DOHH2 (cell line): ENCODE measurements around the gene NBPF11.
"Not testable (repeated sequence)": the region's sequence is repeated elsewhere in the genome, so short reads cannot be mapped to it uniquely, and the experiment has no call there.

Source experiments
- H3F3A ChIP-seq: fragments of 200-600 bp; sonication (generic), shearing (Covaris generic); 2 replicates; pipeline ENCODE4 v1.6.0; 2016; ENCODE audit warnings: antibody characterized with exemption, mild to moderate bottlenecking; ENCODE audit not compliant: control insufficient read depth, insufficient read depth
- H3K27ac ChIP-seq: fragments of 200-600 bp; sonication (generic); 2 replicates; pipeline ENCODE4 v1.5.1; 2014; ENCODE audit warnings: low read depth, mild to moderate bottlenecking, low read length, moderate library complexity
- H3K27me3 ChIP-seq: fragments of 200-600 bp; sonication (generic); 2 replicates; pipeline ENCODE4 v1.6.1; 2014; ENCODE audit warnings: mild to moderate bottlenecking, low read length, mixed read lengths; ENCODE audit not compliant: control insufficient read depth
- H3K36me3 ChIP-seq: fragments of 200-600 bp; sonication (generic); 2 replicates; pipeline ENCODE4 v1.6.1; 2014; ENCODE audit warnings: mild to moderate bottlenecking, low read length, moderate library complexity, mixed read lengths; ENCODE audit not compliant: control insufficient read depth
- H3K4me1 ChIP-seq: fragments of 200-600 bp; sonication (generic); 2 replicates; pipeline ENCODE4 v1.6.1; 2014; ENCODE audit warnings: mild to moderate bottlenecking, low read length, mixed read lengths; ENCODE audit not compliant: control insufficient read depth
- H3K4me2 ChIP-seq: fragments of 200-600 bp; sonication (generic); 2 replicates; pipeline ENCODE4 v1.6.0; 2014; ENCODE audit warnings: mild to moderate bottlenecking, low read length, moderate library complexity
- H3K4me3 ChIP-seq: fragments of 200-600 bp; sonication (generic); 2 replicates; pipeline ENCODE4 v1.5.1; 2014; ENCODE audit warnings: mild to moderate bottlenecking, low read length, mixed read lengths
- H3K79me2 ChIP-seq: fragments of 200-600 bp; sonication (generic); 2 replicates; pipeline ENCODE4 v1.6.1; 2014; ENCODE audit warnings: mild to moderate bottlenecking, low read length, mixed read lengths; ENCODE audit not compliant: control insufficient read depth
- H3K9me2 ChIP-seq: fragments of 200-600 bp; sonication (generic); replicated peaks from 2 replicates; pipeline ENCODE4 v1.6.1; 2014; ENCODE audit warnings: mild to moderate bottlenecking, low read length, mixed read lengths; ENCODE audit not compliant: control insufficient read depth
- H3K9me3 ChIP-seq: fragments of 200-600 bp; sonication (generic); 2 replicates; pipeline ENCODE4 v1.6.1; 2014; ENCODE audit warnings: antibody characterized with exemption, low read length, mixed read lengths; ENCODE audit not compliant: control insufficient read depth, insufficient read depth
- H4K20me1 ChIP-seq: fragments of 200-600 bp; sonication (generic); 2 replicates; pipeline ENCODE4 v1.6.0; 2014; ENCODE audit warnings: low read depth, mild to moderate bottlenecking, antibody characterized with exemption, low read length, moderate library complexity; ENCODE audit not compliant: control insufficient read depth, insufficient read depth

NBPF11 gene, protein sequence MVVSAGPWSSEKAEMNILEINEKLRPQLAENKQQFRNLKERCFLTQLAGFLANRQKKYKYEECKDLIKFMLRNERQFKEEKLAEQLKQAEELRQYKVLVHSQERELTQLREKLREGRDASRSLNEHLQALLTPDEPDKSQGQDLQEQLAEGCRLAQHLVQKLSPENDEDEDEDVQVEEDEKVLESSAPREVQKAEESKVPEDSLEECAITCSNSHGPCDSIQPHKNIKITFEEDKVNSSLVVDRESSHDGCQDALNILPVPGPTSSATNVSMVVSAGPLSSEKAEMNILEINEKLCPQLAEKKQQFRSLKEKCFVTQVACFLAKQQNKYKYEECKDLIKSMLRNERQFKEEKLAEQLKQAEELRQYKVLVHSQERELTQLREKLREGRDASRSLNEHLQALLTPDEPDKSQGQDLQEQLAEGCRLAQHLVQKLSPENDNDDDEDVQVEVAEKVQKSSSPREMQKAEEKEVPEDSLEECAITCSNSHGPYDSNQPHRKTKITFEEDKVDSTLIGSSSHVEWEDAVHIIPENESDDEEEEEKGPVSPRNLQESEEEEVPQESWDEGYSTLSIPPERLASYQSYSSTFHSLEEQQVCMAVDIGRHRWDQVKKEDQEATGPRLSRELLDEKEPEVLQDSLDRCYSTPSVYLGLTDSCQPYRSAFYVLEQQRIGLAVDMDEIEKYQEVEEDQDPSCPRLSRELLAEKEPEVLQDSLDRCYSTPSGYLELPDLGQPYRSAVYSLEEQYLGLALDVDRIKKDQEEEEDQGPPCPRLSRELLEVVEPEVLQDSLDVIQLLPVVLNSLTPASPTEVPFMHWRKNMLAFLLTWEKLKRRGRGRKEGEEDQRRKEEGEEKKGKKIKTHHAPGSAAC

DNA sequence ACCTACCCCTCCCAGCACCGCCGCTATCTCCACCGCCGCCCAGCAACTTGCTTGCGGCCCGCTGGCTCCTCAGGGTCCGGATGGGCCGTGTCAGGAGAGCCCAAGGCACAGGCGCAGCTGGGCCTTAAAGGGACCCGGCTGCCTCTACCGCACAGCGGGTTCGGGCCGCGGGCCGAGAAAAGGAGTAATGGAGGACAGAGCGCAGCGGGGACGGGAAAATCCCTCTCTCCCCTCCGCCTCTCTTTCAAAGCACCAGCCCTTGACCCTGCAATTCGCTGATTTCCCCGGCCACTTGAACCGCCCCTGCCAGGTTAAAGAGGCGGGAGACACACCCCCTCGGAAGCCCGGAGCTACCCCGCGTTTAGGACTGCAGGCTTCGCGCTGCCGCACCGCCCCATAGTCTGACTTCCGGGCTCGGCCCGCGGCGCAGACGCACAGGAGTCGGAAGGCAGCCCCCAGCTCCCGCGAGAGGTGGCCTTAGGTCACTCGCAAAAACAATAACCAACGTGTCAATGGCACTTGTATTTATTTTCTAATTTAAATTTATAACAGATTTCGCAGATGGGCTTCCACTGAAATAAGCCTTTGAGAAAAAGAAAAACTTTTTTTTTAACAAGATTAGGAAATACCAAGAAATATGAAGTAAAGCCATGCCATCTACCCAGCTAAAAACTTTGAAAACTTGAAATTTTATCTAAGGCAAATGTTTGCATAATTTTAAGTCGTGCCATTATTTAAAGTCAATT, at the start of gene NBPF11:
Gene NBPF11, minus strand, starts transcription at position 371 of the 746 bp plus-strand sequence. CDS start 25,278 bp downstream, outside the sequence.
- Histone ChIP-seq H3K4me1 (peaks cover 11% of the 10 kb centered on the region), H3K4me3 (peak within 1 kb of the TSS; percentile 81), H3K4me2 (peak within 1 kb of the TSS; percentile 79), H3K27ac (peak within 1 kb of the TSS; percentile 18; the same call in 1 of the 2 replicates), H3K79me2 (peaks cover 12% of the 10 kb centered on the region)
- H4K20me1 ChIP-seq, H3K9me3 ChIP-seq, H3K9me2 ChIP-seq, H3K36me3 ChIP-seq, H3K27me3 ChIP-seq, H3F3A ChIP-seq: not testable (repeated sequence)

DNA sequence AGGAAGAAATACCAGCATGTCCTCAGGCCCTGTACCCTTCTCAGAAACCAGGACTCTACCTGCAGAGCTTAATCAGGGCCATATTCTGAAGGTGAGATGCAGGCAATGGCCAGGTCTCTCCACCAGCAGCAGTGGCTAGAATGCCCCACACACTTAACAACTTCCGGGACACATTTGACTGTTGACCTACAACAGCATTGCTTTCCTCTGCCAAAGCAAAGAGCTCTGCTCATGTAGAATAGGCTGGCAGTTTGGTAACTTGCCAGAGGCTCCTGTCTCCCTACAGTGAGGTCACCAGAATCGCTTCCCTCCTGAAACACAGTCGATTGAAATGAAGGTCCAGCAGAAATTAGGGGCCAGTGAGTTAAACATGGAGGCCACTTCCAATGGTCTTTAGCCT, 45.3 kb upstream of the NBPF11 start:
- H3K9me2 ChIP-seq, H4K20me1 ChIP-seq, H3F3A ChIP-seq, H3K79me2 ChIP-seq, H3K9me3 ChIP-seq, H3K27ac ChIP-seq, H3K4me2 ChIP-seq, H3K27me3 ChIP-seq, H3K4me3 ChIP-seq, H3K36me3 ChIP-seq, H3K4me1 ChIP-seq: not testable (repeated sequence)

DNA sequence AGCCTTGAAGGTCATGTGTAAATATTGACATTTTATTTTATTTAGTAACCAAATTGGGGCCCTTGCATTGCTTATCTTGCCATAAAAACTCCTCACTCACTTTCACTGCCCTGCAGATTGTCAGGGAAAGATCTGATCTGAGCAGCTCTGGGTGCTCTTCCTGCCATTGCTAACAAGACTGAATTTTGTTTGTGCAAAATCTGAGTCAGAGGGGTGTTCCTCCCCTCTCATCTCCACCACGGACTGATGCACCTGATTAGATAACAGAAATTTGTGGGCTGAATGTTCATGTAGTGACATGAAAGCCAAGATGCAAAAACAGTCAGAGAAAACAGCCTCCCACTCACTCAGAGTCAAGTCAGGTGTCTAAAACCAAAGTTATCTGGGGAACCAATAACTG, 44.9 kb upstream of the NBPF11 start:
- H3K9me3 ChIP-seq, H3K27me3 ChIP-seq, H3K4me2 ChIP-seq, H3K79me2 ChIP-seq, H3K27ac ChIP-seq, H3K9me2 ChIP-seq, H3K36me3 ChIP-seq, H3K4me3 ChIP-seq, H3K4me1 ChIP-seq, H4K20me1 ChIP-seq, H3F3A ChIP-seq: not testable (repeated sequence)

DNA sequence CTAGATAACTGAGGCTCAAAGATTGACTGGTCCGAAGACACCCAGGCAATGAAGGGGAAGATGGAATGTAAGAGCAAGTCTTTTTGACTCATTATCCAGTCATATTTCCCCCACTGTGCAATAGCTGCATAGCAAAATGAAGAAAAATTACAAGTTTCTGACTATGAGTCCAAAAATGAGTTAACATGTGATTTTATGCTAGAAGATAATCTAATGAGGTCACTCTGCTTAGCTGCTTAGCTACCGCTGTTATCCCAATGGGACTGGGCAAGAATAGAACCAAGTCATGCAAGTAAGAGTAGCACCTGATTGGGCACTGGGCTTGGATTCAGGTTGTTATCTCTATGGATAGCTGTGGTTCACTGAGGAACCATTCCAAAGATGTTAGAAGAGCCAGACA, 43.0 kb upstream of the NBPF11 start:
- not testable (repeated sequence) for H3K36me3 ChIP-seq, H3K4me2 ChIP-seq, H3K79me2 ChIP-seq, H3K9me3 ChIP-seq, H4K20me1 ChIP-seq, H3K27ac ChIP-seq, H3K4me3 ChIP-seq, H3K9me2 ChIP-seq, H3F3A ChIP-seq, H3K4me1 ChIP-seq, H3K27me3 ChIP-seq

DNA sequence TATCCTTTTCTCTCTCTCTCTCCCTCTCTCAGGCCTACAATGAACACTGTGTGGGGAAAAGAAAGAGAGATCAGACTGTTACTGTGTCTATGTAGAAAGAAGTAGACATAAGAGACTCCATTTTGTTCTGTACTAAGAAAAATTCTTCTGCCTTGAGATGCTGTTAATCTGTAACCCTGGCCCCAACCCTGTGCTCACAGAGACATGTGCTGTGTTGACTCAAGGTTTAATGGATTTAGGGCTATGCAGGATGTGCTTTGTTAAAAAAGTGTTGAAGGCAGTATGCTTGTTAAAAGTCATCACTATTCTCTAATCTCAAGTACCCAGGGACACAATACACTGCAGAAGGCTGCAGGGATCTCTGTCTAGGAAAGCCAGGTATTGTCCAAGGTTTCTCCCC, 36.7 kb upstream of the NBPF11 start:
- H3F3A ChIP-seq, H3K27ac ChIP-seq, H3K79me2 ChIP-seq, H3K9me2 ChIP-seq, H3K27me3 ChIP-seq, H3K36me3 ChIP-seq, H3K4me1 ChIP-seq, H4K20me1 ChIP-seq, H3K9me3 ChIP-seq, H3K4me3 ChIP-seq, H3K4me2 ChIP-seq: not testable (repeated sequence)

DNA sequence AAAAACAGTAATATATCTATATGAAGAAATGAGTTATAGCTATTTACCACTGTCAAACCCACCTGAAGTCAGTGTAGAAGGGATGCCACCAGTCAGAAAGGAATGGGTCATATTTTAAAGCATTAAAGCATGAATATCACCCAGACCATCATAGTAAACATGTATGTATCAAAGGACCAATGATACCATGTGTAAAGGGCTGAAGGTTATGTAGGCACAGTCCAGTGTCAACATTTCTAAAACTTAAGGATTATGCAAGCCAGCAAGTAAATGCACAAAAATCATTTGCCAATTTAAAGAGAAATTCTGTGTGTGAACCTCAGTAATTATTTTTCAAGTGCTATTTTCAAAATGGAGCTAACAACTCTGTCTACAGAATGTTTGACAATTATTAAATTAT, 26.6 kb upstream of the NBPF11 start:
- not testable (repeated sequence) for H3F3A ChIP-seq, H3K9me2 ChIP-seq, H3K4me2 ChIP-seq, H3K27me3 ChIP-seq, H3K4me1 ChIP-seq, H3K9me3 ChIP-seq, H3K27ac ChIP-seq, H3K79me2 ChIP-seq, H3K4me3 ChIP-seq, H3K36me3 ChIP-seq, H4K20me1 ChIP-seq

DNA sequence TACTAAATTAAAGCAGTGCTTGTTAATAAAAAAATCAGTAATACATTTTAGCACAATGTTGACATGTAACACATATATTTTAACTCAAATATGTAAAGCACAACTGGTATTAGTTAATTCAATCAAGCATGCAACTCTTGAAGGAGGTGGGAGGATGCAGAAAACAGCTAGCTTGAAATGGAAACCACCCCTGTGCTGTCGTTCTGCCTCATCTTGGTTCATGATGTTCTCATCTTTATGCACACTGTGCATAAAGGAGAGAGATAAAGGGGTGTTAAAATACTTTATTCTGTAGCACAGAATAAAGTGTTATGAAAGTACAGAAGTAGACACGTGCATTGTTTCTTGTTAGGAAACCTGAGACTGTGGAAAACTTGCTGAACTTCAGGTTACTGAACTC, 23.3 kb upstream of the NBPF11 start:
- not testable (repeated sequence) for H3K4me1 ChIP-seq, H3K27me3 ChIP-seq, H4K20me1 ChIP-seq, H3K4me3 ChIP-seq, H3K79me2 ChIP-seq, H3K36me3 ChIP-seq, H3K9me2 ChIP-seq, H3F3A ChIP-seq, H3K27ac ChIP-seq, H3K4me2 ChIP-seq, H3K9me3 ChIP-seq
